Measurements from ENCODE around the gene GSDME.

The GSDME gene

GRCh38 chr7:24769851-24770250, 12.6 kb upstream of the GSDME start:
- DNase-seq (ENCODE audit: low spot score) = no peak

- no peak for DNase-seq (ENCODE audit: low spot score)
Observed at GRCh38 chr7:24769014-24769830, 12.0 kb upstream of the GSDME start.

GRCh38 chr7:24767878-24768569, 10.8 kb upstream of the GSDME start:
- DNase-seq (ENCODE audit: low spot score) = no peak

GRCh38 chr7:24764972-24765744, 7.9 kb upstream of the GSDME start:
- DNase-seq (ENCODE audit: low spot score) = no peak

GRCh38 chr7:24764011-24764410, 6.7 kb upstream of the GSDME start:
- no peak for DNase-seq (ENCODE audit: low spot score)

- DNase-seq (ENCODE audit: low spot score) = no peak
Observed at GRCh38 chr7:24763303-24763901, 6.1 kb upstream of the GSDME start.

- DNase-seq (ENCODE audit: low spot score) = no peak
Observed at GRCh38 chr7:24762771-24763170, 5.5 kb upstream of the GSDME start.

- DNase-seq (ENCODE audit: low spot score) = no peak
Observed at GRCh38 chr7:24760968-24761367, 3.7 kb upstream of the GSDME start.

GRCh38 chr7:24756545-24757352, 515 bp downstream of the GSDME start:
- peak; percentile 79 for DNase-seq (ENCODE audit: low spot score)

- DNase-seq (ENCODE audit: low spot score) = no peak
Observed at GRCh38 chr7:24755541-24756407, 1.5 kb downstream of the GSDME start.

- DNase-seq (ENCODE audit: low spot score) = no peak
Observed at GRCh38 chr7:24754906-24755506, 2.3 kb downstream of the GSDME start.

- DNase-seq (ENCODE audit: low spot score) = no peak
Observed at GRCh38 chr7:24752073-24752800, 5.0 kb downstream of the GSDME start.

- no peak for DNase-seq (ENCODE audit: low spot score)
Observed at GRCh38 chr7:24751484-24751883, 5.8 kb downstream of the GSDME start.

GRCh38 chr7:24750441-24751055, 6.7 kb downstream of the GSDME start:
- no peak for DNase-seq (ENCODE audit: low spot score)

- DNase-seq (ENCODE audit: low spot score) = no peak
Observed at GRCh38 chr7:24748521-24748920, 8.7 kb downstream of the GSDME start.

- DNase-seq (ENCODE audit: low spot score) = no peak
Observed at GRCh38 chr7:24745355-24745754, 11.9 kb downstream of the GSDME start.

GRCh38 chr7:24743471-24743870, 13.8 kb downstream of the GSDME start:
- DNase-seq (ENCODE audit: low spot score) = no peak

- DNase-seq (ENCODE audit: low spot score) = no peak
Observed at GRCh38 chr7:24742506-24743162, 14.6 kb downstream of the GSDME start.
